Brain microvascular endothelial cell (primary cell): ENCODE measurements around the gene IL11.

Source experiments
- DNase-seq: peaks from one replicate; pipeline ENCODE4 v3.0.0-alpha.2; 2020
- H3K27ac ChIP-seq: fragments of 250-450 bp; sonication (Bioruptor Pico); 2 replicates; pipeline ENCODE4 v1.5.1; 2020; ENCODE audit warnings: mild to moderate bottlenecking, moderate library complexity
- H3K27me3 ChIP-seq: fragments of 250-450 bp; sonication (Bioruptor Pico); replicated peaks from 2 replicates; pipeline ENCODE4 v1.5.1; 2020; ENCODE audit warnings: mild to moderate bottlenecking
- H3K36me3 ChIP-seq: fragments of 250-450 bp; sonication (Bioruptor Pico); replicated peaks from 2 replicates; pipeline ENCODE4 v1.5.1; 2020; ENCODE audit warnings: mild to moderate bottlenecking
- H3K4me3 ChIP-seq: 2 replicates; pipeline ENCODE4 v1.5.1; 2011; ENCODE audit warnings: low read depth, mild to moderate bottlenecking, control low read depth, low read length, moderate library complexity
- in situ Hi-C: cut with HindIII; loops from 2 replicates; pipeline ENCODE4 v1.10.0; 2017; ENCODE audit warnings: low sequenced_read_pairs, low pct_ligation_motif_present
- TF ChIP-seq, protein P1 (sequence below): IDR thresholded peaks from 2 replicates; pipeline ENCODE4 v1.5.1; 2011; ENCODE audit warnings: low read depth, mild to moderate bottlenecking, moderate library complexity, low read length, control low read depth, inconsistent platforms; ENCODE audit errors: missing control alignments

IL11 gene

DNA sequence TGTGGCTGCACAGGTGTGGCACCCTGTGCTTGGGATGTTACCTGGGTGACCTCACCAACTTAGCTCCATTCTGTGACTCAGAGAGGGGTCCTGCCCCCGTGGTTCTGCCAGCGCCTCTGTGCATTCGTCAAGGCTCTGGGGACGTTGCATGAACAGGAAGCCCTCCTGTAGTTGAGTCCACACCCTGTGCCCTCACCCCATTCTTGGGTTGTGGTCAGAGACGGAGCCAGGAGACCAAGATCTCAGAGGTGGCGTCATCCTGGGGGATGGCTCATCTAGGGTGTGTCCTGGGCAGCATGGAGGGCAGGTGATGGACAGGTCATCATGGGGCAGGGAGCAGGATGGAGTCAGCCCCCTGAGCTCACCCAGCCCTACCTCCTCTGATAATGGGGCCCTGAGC, 18.2 kb downstream of the IL11 start:
- no peaks in the 10 kb centered on the region for H3K36me3 ChIP-seq
- TF ChIP-seq, protein P1, sequence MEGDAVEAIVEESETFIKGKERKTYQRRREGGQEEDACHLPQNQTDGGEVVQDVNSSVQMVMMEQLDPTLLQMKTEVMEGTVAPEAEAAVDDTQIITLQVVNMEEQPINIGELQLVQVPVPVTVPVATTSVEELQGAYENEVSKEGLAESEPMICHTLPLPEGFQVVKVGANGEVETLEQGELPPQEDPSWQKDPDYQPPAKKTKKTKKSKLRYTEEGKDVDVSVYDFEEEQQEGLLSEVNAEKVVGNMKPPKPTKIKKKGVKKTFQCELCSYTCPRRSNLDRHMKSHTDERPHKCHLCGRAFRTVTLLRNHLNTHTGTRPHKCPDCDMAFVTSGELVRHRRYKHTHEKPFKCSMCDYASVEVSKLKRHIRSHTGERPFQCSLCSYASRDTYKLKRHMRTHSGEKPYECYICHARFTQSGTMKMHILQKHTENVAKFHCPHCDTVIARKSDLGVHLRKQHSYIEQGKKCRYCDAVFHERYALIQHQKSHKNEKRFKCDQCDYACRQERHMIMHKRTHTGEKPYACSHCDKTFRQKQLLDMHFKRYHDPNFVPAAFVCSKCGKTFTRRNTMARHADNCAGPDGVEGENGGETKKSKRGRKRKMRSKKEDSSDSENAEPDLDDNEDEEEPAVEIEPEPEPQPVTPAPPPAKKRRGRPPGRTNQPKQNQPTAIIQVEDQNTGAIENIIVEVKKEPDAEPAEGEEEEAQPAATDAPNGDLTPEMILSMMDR, result no peak
- H3K4me3 ChIP-seq, result no peak overlapping the region
- no peak overlapping the region for H3K27ac ChIP-seq
- H3K27me3 ChIP-seq, result peaks cover 23% of the 10 kb centered on the region
- no peak for DNase-seq
- in situ Hi-C loops, result no loop called here

- H3K27ac ChIP-seq, result no peak overlapping the region
- DNase-seq, result no peak
- TF ChIP-seq, protein P1, result no peak
- H3K36me3 ChIP-seq, result no peaks in the 10 kb centered on the region
- H3K27me3 ChIP-seq, result peaks cover 21% of the 10 kb centered on the region
- H3K4me3 ChIP-seq, result no peak overlapping the region
- in situ Hi-C loops, result no loop called here
Observed at GRCh38 chr19:55350620-55351315, 19.5 kb downstream of the IL11 start.

DNA sequence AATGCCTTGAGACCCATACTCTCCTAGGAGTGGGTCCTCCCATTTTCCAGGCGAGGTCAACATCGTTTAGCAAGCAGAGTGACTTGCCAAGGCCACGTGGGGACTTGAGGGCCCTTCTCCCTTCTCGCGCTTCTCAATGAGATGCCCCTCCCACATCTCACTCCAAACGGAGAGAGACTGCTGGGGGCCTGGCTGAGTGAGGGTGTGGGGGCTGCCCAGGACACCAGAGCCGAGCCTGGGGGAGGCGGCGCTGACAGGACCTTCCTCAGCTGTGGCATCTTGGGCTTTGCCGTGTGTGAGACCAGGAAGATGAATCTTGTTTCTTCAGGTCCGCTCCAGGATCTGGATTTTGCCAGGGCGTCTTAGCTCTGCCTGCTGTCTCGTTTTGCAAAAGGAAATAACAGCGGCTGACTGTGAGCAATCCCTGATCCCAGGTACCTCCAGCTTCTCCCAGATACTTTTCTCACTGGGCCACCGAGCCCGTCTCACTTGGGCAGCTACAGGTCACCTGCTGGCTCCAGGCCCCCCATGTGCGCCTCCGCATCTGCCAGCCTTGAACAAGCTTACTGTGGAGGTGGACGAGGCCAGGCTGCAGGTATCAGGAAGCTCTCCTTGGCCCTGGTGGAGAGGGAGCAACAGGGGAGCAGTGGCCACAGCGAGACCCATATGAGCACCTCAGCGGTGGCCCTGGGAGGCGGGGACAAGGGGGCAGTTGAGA, 21.8 kb downstream of the IL11 start:
- DNase-seq, result no peak
- TF ChIP-seq, protein P1, result no peak

DNA sequence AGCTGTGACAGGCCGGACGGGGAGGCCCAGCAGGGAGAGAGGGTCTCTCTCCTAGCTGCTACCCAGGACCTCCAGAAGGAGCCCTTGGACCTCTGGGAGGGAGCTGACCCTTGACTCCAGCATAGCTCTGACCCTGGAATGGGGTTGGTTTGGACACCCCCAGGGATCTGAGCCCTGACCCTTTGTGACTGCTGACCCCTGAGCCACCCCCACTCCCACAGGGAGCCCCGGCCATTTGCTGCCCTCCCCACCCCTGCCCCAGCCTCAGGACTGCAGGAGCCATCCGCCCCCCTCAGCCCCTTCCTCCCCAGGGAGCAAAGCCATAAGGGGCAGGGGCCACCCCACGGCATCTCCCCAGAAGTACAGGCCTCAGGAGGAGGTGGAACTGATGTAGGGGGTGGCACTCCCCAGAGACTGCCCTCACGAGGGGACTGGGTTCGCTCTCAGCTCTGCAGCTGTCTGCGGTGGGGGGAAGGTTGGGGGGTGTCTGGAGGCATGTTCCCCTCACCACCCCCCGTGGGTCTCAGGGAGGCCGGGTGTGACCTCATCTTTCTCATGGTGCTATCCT, 22.7 kb downstream of the IL11 start:
- TF ChIP-seq, protein P1, result no peak
- Histone ChIP-seq H3K27me3 (peaks cover 4% of the 10 kb centered on the region), H3K36me3 (no peaks in the 10 kb centered on the region), H3K27ac (no peak overlapping the region), H3K4me3 (no peak overlapping the region)
- DNase-seq, result no peak
- in situ Hi-C loops, result no loop called here

More for the DNA sequence above, 21.8 kb downstream of the IL11 start:
- no peaks in the 10 kb centered on the region for H3K36me3 ChIP-seq
- H3K4me3 ChIP-seq, result no peak overlapping the region
- in situ Hi-C loops, result no loop called here
- no peak overlapping the region for H3K27ac ChIP-seq
- H3K27me3 ChIP-seq, result peaks cover 14% of the 10 kb centered on the region

- H3K27me3 ChIP-seq, result no peaks in the 10 kb centered on the region
- no peaks in the 10 kb centered on the region for H3K36me3 ChIP-seq
- DNase-seq, result no peak
- H3K27ac ChIP-seq, result no peak overlapping the region
- in situ Hi-C loops, result no loop called here
- H3K4me3 ChIP-seq, result no peak overlapping the region
- TF ChIP-seq, protein P1, result no peak
Observed at GRCh38 chr19:55346725-55347441, 23.4 kb downstream of the IL11 start.
